Measurements from ENCODE around the gene AK8. TPM values are rescaled to one million over a fixed set of nuclear protein-coding genes. Genes with fewer than 3 reads are reported as not detected.

The AK8 gene, protein sequence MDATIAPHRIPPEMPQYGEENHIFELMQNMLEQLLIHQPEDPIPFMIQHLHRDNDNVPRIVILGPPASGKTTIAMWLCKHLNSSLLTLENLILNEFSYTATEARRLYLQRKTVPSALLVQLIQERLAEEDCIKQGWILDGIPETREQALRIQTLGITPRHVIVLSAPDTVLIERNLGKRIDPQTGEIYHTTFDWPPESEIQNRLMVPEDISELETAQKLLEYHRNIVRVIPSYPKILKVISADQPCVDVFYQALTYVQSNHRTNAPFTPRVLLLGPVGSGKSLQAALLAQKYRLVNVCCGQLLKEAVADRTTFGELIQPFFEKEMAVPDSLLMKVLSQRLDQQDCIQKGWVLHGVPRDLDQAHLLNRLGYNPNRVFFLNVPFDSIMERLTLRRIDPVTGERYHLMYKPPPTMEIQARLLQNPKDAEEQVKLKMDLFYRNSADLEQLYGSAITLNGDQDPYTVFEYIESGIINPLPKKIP
- total RNA-seq = 0.17 and 1.6 TPM in 2 replicates

DNA sequence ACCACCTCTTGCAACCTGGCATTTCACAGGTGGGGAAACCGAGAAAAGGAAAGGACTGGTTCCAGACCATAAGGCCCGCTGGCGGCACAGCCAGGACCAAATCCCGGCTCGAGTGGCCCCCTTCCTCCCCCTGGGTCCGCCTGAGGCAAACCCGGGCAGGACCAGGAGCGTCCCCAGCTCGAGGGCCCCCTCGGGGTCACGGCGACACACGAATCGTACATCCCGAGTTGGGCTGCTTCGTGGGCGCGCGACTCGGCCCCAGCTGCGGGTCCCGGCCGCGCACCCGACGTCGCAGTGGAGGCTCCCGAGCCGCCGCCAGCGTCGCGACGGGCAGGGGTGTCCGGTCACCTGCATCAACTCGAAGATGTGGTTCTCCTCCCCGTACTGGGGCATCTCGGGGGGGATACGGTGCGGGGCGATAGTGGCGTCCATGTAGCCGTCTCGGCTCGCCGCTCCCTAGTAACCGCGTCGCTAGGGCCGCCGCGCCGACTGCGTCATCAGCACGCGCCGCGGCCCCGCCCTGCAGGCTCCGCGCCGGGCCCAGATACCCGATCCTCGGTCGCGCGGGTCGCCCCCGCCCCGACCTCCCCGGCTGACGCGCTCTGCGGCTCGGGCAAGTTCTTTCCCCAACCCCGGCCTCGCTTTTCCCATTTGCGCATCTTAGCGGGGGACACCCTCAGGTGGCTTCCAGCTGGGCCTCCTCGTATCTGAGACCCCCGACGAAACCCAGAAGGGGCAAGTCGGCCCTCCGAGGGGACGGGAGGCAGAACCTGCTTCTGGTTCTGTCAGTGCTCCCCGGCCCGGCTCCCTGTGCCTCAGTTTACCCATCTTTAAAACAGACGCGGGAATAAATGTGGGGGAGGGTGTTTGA lies at the start of gene AK8:
AK8 (minus strand) TSS at position 461 of the 871 bp plus-strand sequence; CDS start at position 432, 29 bp downstream.

DNA sequence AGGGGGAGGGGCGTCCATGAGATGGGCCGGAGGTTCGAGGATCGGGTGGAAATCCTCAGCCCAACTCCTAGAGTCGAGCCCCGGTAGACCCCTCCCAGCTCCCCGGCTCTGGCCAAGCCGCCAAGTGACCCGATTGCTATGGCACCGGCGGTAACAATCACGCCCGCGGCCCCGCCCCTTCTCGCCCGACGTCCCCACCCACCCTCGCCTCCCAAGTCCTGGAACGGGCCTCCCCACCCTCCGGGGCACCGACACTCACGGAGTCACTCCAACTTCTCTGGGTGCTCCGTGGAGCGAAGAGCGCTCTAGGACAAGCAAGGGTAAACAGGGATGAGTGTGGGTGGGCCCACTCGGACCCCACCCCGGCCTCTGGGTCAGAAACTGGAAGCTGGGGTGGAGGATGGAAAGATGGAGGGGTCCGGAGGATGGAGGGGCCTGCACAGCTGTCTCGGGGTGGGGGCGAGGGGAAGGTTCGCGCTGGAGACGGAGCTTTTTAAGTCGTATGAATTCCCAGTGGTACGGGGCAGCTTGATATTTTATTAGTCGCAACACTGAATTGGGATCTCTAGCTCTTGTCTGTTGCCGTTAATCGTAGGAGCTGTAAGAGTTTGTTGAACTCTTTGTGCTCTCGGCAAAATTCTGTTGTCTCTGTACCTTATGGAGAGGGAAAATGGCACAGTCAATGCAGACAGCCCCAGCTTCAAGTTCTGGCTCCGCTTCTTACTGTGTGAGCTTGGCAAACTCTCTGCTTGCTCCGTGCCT lies 792 bp upstream of the AK8 start, which contains the start of gene SPACA9:
SPACA9 (plus strand) TSS at position 204 of the 762 bp plus-strand sequence. CDS start 5,050 bp downstream, outside the sequence.

Other genes with a start within 250 kb of the AK8 start
- 9.7 and 14.1 TPM in 2 replicates for gene DDX31, start 208.3 kb downstream of the AK8 start, total RNA-seq
- gene GTF3C4, start 207.8 kb downstream of the AK8 start, total RNA-seq = 14.1 and 14.9 TPM in 2 replicates
- gene SPACA9, start 614 bp upstream of the AK8 start, total RNA-seq = 3.5 and 7.6 TPM in 2 replicates
- 62.4 and 62.9 TPM in 2 replicates for gene TSC1, start 66.3 kb upstream of the AK8 start, total RNA-seq
- gene GFI1B, start 100.4 kb upstream of the AK8 start, total RNA-seq = 0.17 TPM in 1 of 2 replicates, not detected in the other
- gene GTF3C5, start 152.7 kb upstream of the AK8 start, total RNA-seq = 39.0 and 40.7 TPM in 2 replicates
- under 0.01 and 0.66 TPM in 2 replicates for gene CEL, start 183.7 kb upstream of the AK8 start, total RNA-seq
- gene RALGDS, start 243.0 kb upstream of the AK8 start, total RNA-seq = 16.9 and 32.4 TPM in 2 replicates